HG03025 (cell line): Measurements from ENCODE around the gene SOS1.
"Not testable (repeated sequence)": the region's sequence is repeated elsewhere in the genome, so short reads cannot be mapped to it uniquely, and the experiment has no call there.

ENCODE experiments used
- ATAC-seq: cut with Tn5 transposase; IDR thresholded peaks from one replicate; pipeline ENCODE4 v1.9.1; 2021; ENCODE audit warnings: mild to moderate bottlenecking, moderate library complexity; ENCODE audit not compliant: unreplicated experiment, low FRiP score

SOS1 gene

DNA sequence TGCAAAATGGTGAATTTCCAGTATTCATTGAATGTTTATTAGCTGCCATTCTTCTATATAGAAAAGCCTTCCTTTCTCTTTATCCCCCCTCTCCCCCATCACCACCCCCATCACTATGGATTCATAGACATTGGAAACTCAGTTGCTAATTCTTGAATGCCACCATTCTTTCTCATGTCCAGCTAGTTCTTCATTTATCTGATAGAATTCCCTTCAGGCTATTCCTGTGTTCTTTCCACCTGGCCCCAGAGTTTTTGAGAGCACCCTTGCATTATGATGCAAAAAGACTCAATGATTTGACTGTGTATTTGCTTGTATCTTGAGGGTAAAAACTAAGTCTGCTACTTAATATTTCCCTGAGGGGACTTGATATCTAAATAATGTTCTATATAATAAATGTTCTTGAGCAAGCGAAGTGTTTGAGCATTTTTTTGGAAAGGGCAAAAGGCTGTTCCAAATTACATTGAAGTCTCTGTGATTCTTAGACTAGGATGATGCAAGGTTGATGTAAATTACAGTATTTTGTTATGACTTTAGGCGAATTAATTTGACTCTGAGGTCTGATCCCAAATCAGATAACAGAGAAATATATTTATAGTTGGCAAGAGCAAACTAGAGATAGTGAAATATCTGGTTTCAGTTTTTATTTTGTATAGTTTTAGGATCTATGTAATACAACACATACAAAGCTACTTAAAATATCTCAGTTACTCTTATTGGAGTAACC, 18.8 kb upstream of the SOS1 start:
- ATAC-seq = no peak

DNA sequence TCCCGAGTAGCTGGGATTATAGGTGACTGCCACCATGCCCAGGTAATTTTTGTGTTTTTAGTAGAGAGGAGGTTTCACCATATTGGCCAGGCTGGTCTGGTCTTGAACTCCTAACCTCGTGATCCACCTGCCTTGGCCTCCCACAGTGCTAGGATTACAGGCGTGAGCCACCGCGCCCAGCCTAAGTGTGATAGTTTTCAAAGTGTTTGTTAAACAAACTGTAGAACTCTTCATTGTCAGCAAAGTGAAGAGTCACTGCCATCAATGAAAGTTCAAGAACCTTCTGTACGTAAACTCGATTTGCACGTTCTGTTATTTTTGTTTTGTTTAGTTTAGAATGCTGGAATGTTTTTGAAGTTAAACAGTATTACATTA, 18.0 kb upstream of the SOS1 start:
- ATAC-seq = no peak

DNA sequence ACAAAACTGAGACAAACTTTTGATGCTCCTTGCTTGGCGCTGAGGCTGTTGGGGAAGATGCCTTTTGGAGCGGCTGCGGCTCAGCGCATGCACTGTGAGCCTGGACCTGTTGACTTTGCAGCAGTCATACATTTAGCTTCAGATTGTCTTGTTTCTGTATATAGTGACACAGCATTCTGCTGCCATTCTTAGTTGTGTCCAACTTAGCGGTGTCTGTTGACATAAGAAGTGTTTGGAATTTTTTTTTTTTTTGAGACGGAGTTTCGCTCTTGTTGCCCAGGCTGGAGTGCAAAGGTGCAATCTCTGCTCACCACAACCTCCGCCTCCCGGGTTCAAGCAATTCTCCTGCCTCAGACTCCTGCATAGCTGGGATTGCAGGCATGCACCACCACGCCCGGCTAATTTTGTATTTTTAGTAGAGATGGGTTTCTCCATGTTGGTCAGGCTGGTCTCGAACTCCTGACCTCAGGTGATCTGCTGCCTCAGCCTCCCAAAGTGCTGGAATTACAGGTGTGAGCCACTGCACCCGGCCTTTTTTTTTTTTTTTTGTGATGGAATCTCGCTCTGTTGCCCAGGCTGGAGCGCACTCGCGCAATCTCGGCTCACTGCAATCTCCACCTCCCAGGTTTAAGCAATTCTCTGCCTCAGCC, 17.5 kb upstream of the SOS1 start:
- not testable (repeated sequence) for ATAC-seq

DNA sequence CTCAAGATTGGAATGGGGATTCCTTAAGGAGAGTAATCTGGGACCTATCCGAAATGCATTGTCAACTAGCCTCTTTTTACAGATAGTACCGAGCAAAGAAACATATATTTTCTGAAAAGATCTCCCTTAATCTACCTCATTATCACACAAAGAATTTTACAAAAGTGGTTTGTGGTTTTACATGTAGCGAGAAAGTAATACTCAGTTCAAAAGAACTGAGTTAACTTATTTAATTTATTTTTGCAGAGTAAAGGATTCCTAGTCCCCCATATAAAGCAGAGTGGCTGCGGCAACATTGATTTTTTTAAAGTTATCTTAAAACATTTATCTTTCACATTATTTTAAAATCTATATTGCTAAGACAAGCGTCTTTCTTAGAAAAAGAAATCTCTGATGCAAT, 15.9 kb upstream of the SOS1 start:
- ATAC-seq = no peak

DNA sequence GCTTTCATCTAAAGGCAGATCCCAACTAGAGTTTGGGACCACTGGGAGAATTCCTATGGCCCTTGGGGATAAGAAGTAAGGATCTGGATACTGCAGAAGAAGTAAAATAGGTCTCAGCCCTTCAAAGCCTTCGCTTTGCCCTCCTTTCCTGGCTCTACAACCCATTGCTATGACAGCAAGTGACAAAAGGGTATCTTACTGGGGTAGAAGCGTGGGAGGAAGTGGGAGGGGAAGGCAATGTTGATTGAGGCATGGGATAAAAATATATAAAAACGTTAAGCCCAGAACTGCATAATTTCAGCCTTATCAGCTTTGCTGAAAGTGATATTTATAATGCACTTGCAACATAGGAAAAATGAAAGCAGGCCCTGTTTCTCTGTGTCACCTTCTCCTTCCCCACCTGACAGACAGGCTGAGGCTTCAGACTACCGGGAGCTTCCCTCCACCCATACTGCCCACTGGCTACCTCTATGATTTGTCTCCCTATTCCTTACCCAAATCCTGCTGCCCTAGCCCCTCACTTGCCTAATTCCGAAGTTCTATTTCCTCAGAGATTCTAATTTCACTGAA, 14.9 kb upstream of the SOS1 start:
- ATAC-seq = no peak

DNA sequence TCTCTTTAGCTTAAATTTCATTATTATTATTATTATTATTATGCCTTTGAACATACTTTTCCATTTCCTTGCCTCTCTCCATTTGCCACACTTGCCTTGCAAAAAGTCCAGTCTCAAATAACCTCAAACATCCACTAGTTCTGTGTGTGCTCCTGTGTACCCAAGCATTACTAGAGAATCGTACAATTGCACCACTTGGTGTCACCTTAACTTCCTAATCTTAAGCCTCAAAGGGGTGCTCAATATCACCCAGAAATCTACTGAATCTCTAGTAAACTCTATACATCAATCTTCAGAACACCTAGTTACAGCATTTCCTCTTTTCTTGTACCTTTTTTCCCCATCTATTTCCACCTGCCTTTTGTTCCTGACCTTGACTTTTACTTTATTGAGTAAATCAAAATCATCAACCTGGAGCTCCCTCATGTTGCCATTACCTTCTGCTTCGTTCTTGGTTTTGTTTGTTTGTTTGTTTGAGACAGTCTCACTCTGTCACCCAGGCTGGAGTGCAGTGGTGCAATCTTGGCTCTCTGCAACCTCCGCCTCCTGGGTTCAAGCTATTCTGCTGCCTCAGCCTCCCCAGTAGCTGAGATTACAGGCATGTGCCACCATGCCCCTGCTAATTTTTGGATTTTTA, 12.5 kb upstream of the SOS1 start:
- no peak for ATAC-seq

DNA sequence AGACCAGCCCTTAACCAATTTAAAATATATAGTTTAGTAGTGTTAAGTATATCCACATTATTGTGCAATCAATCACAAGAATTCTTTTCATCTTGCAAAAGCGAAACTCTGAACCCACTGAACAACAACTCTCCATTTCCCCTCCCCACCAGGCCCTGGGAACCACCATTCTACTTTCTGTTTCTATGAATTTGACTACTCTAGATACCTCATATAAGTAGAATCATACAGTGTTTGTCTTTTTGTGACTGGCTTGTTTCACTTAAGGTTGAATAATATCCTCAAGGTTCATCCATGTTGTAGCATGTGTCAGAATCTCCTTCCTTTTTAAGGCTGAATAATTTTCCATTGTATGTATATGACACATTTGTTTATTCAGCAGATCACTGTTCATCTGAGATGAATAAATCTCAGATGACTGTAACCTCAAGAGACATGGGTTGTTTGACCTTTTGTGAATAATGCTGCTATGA, 8.1 kb upstream of the SOS1 start:
- ATAC-seq = peak; percentile 47

DNA sequence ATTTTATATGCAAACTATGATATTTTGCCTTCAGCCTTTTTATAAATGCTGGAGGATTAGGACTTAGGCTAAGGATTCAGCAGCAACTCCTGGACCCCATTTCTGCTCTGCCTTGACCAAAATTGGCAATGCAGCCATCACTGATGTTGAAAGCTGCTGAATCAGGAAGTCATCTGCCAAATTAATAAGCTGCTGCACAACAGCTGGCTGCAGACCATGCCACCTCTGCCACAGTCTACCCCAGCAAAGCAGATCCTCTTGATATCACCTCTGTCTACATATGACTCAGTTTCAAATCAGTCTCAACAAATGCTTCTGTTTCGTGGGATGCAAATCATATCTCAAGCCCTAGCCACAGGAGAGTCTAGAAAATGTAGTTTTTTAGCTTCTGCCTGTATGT, 7.1 kb upstream of the SOS1 start:
- ATAC-seq = no peak

DNA sequence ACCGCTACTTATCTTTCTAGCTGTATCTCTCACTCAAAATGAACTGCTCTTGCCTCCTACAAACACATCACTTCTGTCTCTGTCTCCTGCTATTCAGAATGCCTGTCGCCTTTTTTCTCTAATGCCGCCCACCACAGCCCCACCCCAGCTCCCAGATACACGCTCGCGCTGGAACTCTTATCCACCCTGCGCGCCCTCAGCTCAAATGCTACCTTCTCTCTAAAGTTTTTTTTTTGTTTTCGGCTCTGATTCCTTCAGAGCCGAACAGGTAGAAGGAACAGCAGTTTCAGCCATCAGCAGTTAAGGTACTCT, 3.9 kb upstream of the SOS1 start:
- no peak for ATAC-seq

DNA sequence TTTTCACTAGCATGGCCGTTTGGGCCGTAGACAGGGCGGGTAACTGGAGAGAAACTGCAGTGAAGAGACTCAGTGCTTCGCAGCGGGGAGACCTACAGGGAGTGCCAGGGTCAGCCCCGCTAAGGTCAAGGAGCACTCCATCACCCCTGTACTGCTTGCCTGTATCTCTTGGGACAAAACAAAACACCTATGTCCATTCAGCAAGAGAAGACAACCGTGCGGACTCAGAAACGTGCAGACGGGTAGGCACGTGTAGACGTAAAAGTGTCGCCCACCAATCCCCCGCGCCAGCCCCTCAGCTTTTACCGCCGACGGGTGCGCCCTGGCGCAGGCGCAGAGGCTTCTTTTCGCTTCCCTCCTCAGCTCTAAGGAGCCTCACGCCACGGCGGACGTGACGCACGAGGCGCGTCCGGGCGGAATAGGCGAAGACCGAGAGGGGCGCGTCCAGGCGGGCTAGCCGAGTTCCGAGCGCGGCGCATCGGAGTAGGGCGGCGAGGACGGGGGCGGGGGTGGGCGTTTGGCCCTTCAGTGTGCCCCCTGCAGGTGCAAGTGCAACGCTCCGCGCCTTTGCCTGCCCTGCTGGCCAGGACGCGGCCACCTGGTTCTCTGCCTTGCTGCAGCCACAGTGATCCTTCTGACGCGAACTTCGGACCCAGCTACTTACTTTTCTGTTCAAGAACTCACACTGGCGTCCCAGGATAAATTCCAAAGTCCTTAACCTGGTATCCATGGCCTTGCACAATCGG, 3.3 kb upstream of the SOS1 start:
- ATAC-seq = peak; percentile 52

DNA sequence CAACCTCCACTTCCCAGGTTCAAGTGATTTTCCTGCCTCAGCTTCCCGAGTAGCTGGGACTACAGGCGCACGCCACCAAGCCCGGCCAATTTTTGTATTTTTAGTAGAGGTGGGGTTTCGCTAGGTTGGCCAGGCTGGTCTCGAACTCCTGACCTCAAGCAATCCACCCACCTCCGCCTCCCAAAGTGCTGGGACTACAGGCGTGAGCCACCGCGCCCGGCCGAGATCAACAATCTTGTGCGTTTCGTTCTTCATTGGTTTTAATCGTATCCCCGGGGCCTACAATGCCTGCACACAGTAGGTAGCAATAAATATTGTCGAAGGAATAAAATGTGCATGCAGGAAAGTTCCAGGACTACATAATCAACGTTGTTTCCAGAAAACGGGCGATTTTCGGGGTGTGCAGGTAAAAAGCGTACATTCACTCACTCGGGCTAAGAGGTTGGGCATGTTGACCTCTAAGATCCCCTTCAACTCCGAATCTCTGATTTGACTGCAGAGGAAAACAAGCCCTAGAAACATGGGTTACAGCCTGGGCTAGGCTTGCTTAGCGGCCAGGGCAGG, 2.7 kb upstream of the SOS1 start:
- ATAC-seq = no peak

DNA sequence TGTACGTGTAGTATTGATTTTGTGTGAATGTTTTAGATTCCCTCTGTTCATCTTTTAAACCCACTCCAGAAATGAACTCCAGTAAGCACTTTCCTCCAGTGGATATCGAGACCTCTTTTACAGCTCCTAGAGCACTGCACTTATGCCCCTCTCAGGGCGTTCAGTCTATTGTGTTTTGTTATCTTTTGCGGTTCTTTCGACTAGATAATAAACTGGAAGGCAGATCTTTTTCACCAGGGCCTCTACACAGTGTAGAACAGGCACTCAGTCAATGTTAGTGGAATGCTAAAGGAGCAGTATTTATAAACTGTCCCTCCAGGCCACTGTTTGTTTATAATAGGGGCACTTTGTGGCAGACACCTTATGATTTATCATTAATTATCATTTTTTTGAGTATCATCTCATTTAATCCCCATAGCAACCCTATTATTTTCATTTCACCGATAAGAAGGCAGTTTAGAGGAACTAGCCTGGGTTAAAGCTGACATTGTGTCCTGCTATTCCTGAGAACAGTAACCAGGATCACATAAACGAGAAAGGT, 742 bp upstream of the SOS1 start:
- no peak for ATAC-seq

DNA sequence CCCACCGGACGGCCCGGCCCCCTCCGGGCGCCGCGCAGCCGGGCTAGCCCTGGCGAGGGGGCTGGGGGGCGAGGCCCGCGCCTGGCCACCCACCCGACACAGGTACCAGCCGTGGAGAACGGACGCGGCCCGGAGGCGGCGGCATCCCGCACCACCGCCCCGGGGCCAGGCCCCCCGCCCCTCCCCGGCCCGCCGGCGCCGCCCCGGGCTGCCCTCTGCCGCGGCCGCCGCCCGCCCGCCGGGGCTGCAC, 405 bp downstream of the SOS1 start:
- ATAC-seq = peak; percentile 15

DNA sequence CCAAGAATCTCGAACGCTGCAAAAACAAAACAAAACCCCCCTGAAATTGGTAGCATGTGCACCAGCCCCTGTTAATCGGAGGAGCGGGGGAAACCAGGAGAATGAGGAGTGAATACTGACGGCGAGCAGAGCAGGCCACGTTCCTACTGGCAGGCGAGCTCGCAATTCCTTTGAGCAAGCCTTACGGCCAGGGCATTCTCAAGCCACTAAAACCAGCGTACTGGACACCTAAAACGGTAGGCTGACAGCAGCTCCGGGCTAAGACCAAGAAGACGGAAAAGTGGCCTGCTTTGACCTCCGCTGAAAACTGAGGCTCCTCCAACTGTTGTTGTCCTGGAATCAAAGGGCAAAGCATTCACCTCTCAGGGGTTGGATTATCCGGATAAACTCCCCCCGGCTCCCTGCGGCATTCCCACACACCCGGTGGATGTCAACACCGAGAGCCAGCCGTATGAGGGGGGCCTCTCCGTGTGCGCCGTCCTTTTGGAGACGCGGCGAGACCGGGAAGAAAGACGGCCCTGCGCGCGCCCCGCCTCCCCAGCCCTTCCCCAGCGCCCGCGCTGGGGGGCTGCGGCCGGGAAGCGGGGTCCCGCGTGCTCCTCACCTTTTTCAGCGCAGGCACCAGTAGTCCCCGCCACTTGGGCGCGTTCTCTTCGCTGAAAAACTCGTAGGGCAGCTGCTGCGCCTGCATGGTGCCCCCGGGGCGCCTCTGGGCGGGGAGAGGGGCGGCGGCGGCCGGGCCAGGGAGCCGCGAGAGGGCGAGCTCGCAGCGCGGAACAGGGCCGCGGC, 925 bp downstream of the SOS1 start:
- peak; percentile 42 for ATAC-seq

DNA sequence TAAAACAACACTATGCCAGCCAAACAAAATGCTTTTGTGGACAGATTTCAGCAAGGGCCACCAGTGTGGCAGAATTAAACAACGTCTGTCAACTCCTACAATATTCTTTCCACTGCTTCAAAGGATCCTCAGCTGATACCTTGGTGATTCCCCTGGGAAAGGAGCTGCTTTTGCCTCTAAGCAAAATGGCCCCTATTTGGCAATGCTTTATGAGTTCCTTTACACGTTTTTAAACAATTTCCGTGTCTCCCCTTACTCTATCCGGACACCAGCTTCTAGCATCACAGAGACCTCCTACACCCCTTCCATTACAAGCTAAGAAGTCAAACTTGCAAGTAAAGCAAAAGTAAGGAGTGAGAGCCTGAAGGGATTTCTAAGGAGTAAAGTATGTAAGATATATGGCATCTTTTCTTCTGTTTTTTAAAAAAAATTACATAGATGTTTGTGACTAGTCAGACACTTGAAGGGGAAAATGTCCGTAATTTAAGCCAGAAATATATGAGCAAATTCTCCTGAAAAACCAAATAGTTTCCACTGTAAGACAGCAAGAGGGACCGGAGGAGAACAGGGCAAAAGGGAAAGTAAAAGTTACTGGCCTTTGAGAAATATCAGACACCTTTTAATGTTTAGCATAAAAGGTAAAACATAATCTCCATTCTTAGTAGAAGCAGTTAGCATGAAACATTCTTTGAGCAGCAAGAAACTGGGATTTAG, 1.9 kb downstream of the SOS1 start:
- ATAC-seq = no peak

DNA sequence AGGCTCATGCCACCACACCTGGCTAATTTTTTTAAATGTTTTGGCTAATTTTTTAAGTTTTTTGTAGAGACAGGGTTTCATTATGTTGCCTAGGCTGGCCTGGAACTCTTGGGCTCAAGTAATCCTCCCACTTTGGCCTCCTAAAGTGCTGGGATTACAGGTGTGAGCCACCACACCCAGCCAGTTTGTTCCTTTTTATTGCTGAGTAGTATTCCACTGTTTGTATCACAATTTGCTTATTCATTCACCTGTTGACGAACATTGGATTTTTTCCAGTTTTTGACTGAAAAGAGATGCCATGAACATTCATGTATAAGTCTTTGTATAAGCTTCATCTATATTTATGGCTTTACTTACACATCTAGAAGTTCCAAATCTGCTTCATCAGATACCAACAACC, 5.3 kb downstream of the SOS1 start:
- ATAC-seq = no peak

DNA sequence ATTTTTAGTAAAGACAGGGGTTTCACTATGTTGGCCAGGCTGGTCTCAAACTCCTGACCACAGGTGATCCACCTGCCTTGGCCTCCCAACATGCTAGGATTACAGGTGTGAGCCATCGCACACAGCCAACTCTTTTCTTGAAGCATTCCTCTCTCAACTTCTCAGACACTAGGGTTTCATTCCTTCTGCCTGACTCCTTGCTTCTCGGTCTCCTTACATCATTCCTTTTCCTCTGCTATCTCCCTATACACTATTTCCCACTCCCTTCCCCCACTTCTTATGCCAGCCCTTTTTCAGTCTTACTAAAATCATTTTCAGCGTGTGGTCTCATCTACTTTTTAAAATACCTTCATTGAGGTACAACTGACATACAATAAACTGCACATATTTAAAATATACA, 6.1 kb downstream of the SOS1 start:
- ATAC-seq = no peak

DNA sequence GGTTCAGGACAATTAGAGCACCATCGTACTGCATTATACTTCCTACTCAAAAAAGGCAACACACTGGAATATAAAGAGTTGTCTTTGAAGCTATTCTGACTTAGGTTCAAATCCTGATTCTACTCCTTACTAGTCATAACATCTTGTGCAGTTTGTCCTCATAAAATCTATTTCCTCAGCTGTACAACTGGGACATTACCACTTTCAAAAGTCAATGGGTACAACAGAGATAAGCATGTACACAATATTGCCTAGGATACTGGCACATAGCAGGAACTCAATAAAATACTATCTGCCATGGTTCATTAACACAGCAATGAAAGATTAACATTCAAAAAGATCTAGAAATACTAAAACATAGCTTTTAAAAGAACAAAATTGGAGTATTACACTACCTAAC, 11.3 kb downstream of the SOS1 start:
- no peak for ATAC-seq

DNA sequence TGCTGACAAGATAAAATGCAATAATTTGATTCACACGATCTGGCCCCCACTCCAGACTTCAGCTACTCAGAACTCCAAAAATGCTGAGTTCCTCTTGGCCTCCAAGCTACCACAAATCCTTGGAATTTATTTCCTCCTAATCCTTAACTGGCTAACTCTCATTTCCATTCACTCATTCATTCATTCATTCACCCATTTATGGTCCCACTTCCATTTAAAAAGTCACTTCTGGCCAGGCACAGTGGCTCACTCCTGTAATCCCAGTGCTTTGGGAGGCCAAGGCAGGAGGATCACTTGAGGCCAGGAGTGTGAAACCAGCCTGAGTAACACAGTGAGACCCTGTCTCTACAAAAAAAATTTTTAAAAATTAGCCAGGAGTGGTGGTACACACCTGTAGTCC, 12.5 kb downstream of the SOS1 start:
- ATAC-seq = no peak
